ENCODE results near the gene VIPAS39. TPM values are rescaled to one million over a fixed set of nuclear protein-coding genes. Genes with fewer than 3 reads are reported as not detected.

The VIPAS39 gene
- total RNA-seq, 4 donors from 2014 or later = 18.6 to 31.8 (median 21.5) TPM

GRCh38 chr14:77400216-77400615 lies 57.2 kb downstream of the VIPAS39 start:
- TF ChIP-seq CTCF (IDR thresholded peaks at IDR 0.05) (no peak), EP300 (IDR thresholded peaks at IDR 0.05) (no peak), POLR2AphosphoS5 (IDR thresholded peaks at IDR 0.05) (no peak)

GRCh38 chr14:77390188-77390587 lies 67.2 kb downstream of the VIPAS39 start:
- H3K4me3 ChIP-seq = no peak overlapping the region
- H3K9me3 ChIP-seq = no peaks in the 10 kb centered on the region
- no peaks in the 10 kb centered on the region for H3K27me3 ChIP-seq
- TF ChIP-seq CTCF (IDR thresholded peaks at IDR 0.05) (no peak), EP300 (IDR thresholded peaks at IDR 0.05) (no peak), POLR2A (IDR thresholded peaks at IDR 0.05) (no peak), POLR2AphosphoS5 (IDR thresholded peaks at IDR 0.05) (no peak)
- no peaks in the 10 kb centered on the region for H3K36me3 ChIP-seq
- ATAC-seq = no peak
- no peak overlapping the region for H3K27ac ChIP-seq
- no peaks in the 10 kb centered on the region for H3K4me1 ChIP-seq
- 96 to 100% methylated on average over 3 to 4 of the region's 4 CpGs for WGBS, 2 donors (ENCODE audit: low coverage in 1 of 2)

More at GRCh38 chr14:77400216-77400615, 57.2 kb downstream of the VIPAS39 start:
- no peak overlapping the region for H3K4me3 ChIP-seq
- ATAC-seq = no peak
- H3K36me3 ChIP-seq = no peaks in the 10 kb centered on the region
- H3K27me3 ChIP-seq = no peaks in the 10 kb centered on the region
- no peaks in the 10 kb centered on the region for H3K4me1 ChIP-seq
- no peak overlapping the region for H3K27ac ChIP-seq
- WGBS, 2 donors (ENCODE audit: low coverage in 1 of 2) = 68 to 69% methylated on average over 6 of the region's 6 CpGs
- H3K9me3 ChIP-seq = no peaks in the 10 kb centered on the region

GRCh38 chr14:77378701-77379100 lies 78.7 kb downstream of the VIPAS39 start:
- Histone ChIP-seq H3K9me3 (no peaks in the 10 kb centered on the region), H3K36me3 (no peaks in the 10 kb centered on the region), H3K4me1 (peaks cover 0 to 23% (median 9%) of the 10 kb centered on the region in 3 donors), H3K27ac (no peak overlapping the region), H3K4me3 (no peak overlapping the region), H3K27me3 (no peaks in the 10 kb centered on the region)
- 87 to 89% methylated on average over 6 of the region's 6 CpGs for WGBS, 2 donors (ENCODE audit: low coverage in 1 of 2)
- TF ChIP-seq EP300 (IDR thresholded peaks at IDR 0.05) (no peak), CTCF (IDR thresholded peaks at IDR 0.05) (no peak), POLR2AphosphoS5 (IDR thresholded peaks at IDR 0.05) (no peak), POLR2A (IDR thresholded peaks at IDR 0.05) (no peak)
- no peak for ATAC-seq

- Histone ChIP-seq H3K4me3 (peak overlapping the region; percentile 73 to 78), H3K27ac (peak overlapping the region in 3 of 4 donors; percentile 85 to 90 (median 87)), H3K9me3 (no peaks in the 10 kb centered on the region), H3K4me1 (peaks cover 0 to 24% (median 9%) of the 10 kb centered on the region in 3 donors), H3K36me3 (no peaks in the 10 kb centered on the region), H3K27me3 (no peaks in the 10 kb centered on the region)
- TF ChIP-seq POLR2A (IDR thresholded peaks at IDR 0.05) (no peak), CTCF (IDR thresholded peaks at IDR 0.05) (no peak), POLR2AphosphoS5 (IDR thresholded peaks at IDR 0.05) (no peak), EP300 (IDR thresholded peaks at IDR 0.05) (no peak)
- ATAC-seq = no peak
- WGBS, 2 donors (ENCODE audit: low coverage in 1 of 2) = 14% methylated on average over 8 to 9 of the region's 10 CpGs
Measured at GRCh38 chr14:77377502-77377844, 79.9 kb downstream of the VIPAS39 start.

GRCh38 chr14:77376771-77377501 lies 80.5 kb downstream of the VIPAS39 start, which contains the start of the genes SAMD15 and TMED8:
Gene SAMD15, plus strand, starts transcription at chr14:77377379. Its CDS starts 40 bp downstream, at chr14:77377419.
Gene TMED8, minus strand, starts transcription at chr14:77377094. Its CDS starts 41 bp downstream, at chr14:77377053.
- TF ChIP-seq POLR2A (IDR thresholded peaks at IDR 0.05) (peak; percentile 28 to 50), EP300 (IDR thresholded peaks at IDR 0.05) (no peak), POLR2AphosphoS5 (IDR thresholded peaks at IDR 0.05) (no peak), CTCF (IDR thresholded peaks at IDR 0.05) (peak in 3 of 4 experiments; percentile 24 to 55 (median 39))
- H3K4me3 ChIP-seq = peak within 1 kb of the TSS; percentile 73 to 78
- ATAC-seq = peak; percentile 97
- H3K27ac ChIP-seq = peak within 1 kb of the TSS; percentile 44 to 90 (median 86)
- peaks cover 0 to 27% (median 9%) of the 10 kb centered on the region in 3 donors for H3K4me1 ChIP-seq
- H3K9me3 ChIP-seq = no peaks in the 10 kb centered on the region
- H3K36me3 ChIP-seq = no peaks in the 10 kb centered on the region
- 0 to 1% methylated on average over 10 to 25 of the region's 69 CpGs for WGBS, 2 donors (ENCODE audit: low coverage in 1 of 2)
- H3K27me3 ChIP-seq = no peaks in the 10 kb centered on the region

Data from gastroesophageal sphincter (tissue), 4 donors.